Inflammatory macrophage treated with lipopolysaccharide for 4 hours (primary cell): ENCODE measurements around the gene HBA1.
"Not testable (repeated sequence)": the region's sequence is repeated elsewhere in the genome, so short reads cannot be mapped to it uniquely, and the experiment has no call there.

ENCODE experiments used
- DNase-seq: peaks from one replicate; pipeline ENCODE4 v3.0.0-alpha.2; 2020

The HBA1 gene

DNA sequence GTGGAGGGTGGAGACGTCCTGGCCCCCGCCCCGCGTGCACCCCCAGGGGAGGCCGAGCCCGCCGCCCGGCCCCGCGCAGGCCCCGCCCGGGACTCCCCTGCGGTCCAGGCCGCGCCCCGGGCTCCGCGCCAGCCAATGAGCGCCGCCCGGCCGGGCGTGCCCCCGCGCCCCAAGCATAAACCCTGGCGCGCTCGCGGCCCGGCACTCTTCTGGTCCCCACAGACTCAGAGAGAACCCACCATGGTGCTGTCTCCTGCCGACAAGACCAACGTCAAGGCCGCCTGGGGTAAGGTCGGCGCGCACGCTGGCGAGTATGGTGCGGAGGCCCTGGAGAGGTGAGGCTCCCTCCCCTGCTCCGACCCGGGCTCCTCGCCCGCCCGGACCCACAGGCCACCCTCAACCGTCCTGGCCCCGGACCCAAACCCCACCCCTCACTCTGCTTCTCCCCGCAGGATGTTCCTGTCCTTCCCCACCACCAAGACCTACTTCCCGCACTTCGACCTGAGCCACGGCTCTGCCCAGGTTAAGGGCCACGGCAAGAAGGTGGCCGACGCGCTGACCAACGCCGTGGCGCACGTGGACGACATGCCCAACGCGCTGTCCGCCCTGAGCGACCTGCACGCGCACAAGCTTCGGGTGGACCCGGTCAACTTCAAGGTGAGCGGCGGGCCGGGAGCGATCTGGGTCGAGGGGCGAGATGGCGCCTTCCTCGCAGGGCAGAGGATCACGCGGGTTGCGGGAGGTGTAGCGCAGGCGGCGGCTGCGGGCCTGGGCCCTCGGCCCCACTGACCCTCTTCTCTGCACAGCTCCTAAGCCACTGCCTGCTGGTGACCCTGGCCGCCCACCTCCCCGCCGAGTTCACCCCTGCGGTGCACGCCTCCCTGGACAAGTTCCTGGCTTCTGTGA is at the start of gene HBA1:
Gene HBA1, plus strand, starts transcription at position 204 of the 906 bp plus-strand sequence. Its CDS starts 37 bp downstream, at position 241.
- not testable (repeated sequence) for DNase-seq

DNA sequence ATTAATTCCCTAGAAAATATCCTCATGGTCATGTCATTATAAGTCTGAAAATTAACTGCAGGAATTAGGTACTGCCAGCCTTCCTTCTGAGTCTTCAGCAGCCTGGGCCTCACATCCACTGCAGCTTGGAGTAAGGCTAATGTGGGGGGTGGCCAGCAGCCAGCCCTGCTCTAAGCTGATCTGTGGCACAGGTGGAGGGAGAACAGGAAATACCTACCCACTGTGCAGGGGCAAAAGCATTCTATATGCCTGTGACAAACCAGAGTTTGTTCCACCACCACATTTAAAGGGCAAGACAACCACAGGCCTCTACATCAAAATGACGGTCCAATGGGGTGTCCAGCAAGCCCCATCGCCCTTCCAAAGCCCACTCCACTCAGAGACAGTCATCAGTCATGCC is 47.4 kb upstream of the HBA1 start:
- no peak for DNase-seq

DNA sequence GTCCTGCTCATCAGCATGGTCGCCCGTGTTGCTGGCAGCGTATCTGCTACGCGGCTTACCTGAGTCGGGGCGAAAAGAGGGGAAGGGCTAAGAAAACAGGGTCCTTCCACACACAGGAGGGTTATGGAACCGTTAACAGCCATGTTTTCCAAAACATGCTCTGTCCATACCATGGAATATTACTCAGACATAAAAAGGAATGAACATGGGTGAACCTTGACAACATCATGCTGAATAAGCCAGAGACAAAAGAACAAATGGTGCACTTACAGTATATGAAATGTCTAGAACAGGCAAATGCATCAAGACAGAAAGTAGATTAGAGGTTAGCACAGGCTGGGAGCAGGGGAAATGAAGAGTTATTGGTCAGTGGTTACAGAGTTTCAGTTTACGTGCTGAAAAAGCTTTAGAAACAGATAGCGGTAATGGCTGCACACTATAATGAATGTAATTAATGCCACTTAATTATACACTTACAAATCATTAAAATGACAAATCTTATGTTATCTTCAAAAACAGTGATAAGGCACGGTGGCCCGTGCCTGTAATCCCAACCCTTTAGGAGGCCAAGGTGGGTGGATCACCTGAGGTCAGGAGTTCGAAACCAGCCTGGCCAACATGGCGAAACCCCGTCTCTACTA is 45.8 kb upstream of the HBA1 start:
- no peak for DNase-seq

DNA sequence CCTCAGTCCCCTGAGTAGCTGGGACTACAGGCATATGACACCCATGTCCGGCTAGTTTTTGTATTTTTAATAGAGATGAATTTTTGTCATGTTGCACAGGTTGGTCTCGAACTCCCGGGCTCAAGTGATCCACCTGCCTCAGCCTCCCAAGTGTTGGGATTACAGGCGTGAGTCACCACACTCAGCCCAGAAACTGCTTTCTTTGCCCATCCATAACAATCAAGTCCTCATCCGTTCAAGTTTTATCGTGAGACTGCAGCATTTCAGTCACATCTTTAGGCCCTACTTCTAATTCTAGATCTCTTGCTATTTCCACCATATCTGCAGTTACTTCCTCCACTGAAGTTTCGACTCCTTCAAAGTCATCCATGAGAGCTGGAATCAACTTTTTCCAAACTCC is 44.4 kb upstream of the HBA1 start:
- no peak for DNase-seq

DNA sequence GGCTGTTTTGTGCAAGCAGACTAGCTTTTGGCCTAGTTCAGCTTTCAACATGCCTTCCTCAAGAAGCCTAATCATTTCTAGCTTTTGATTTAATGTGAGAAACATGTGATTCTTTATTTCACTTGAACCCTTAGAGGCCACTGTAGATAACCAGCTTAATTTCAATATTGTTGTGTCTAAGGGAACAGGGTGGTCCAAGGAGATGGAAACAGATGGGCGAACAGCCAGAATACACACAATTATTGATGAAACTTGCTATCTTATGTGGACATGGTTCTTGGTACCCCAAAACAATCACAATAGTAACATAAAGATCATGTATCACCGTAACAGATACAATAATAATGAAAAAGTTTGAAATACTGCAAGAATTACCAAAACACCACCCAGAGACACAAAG is 42.8 kb upstream of the HBA1 start:
- no peak for DNase-seq

DNA sequence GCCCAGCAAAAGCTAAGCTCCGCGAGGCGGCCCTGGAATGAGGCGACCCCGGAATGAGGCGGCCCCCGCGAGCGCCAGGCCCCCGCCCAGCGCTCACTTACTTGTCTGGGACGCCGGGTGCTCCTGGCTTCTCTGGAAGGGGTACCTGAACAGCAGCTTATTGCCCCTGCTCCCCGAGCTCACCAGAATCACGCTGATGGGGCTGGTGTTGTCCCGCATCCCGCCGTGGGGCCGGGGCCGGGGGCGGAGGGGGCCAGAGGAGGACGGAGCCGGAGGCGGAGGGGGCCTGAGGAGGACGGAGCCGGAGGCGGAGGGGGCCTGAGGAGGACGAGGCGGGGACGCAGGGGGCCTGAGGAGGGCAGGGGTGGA is 38.4 kb upstream of the HBA1 start:
- no peak for DNase-seq

DNA sequence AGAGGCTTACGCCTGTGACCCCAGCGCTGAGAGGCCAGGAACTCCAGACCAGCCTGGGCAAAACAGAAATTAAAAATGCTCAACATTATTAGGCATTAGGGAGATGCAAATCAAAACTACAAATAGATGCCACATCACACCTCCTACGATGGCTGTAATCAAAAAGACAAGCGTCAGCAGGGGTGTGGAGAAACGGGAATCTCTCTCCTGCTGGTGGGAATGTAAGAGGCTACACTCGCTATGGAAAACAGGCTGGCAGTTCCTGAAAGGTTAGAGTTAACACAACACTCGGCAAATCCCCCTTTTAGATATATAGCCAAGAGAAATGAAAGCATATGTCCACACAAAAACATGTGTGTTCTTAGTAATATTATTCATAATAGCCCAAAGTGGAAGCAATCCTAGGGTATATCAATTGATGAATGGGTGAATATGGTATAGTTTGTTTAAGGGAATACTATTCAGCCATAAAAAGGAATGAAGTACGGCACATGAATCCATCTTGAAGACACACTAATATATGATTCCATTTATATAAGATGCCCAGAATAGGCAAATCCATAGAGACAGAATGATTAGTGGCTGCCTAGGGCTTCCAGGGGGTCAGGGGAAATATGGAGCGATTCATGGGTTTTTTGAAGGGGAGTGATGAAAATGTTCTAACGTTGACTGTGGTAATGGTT is 36.2 kb upstream of the HBA1 start:
- no peak for DNase-seq

DNA sequence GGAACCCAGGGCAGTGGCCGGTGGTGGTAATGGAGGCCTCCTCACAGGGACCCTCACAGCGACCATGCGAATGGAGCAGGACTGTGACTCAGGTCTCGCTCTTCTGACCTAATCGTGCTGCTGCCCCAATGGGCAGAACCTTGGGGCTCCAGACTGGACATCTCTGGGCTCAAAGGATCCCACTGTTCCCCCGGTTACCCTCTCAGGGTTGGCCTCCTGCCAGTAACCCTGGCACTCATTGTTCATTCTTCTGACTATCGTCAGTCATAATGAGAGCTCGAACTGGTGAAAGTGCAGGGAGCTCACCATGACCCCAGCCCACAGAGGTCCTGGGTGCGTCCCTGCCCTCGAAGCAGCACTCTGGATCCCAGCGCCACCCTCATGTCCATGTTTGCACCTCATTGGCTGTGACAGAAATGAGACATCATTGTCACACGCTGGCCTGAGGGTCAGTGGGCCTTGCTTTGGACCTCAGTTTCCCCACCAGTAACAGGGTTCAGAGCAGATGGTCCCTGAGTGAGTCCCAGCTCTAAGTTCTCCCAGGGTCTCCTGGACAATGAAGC is 34.0 kb upstream of the HBA1 start:
- DNase-seq = no peak

DNA sequence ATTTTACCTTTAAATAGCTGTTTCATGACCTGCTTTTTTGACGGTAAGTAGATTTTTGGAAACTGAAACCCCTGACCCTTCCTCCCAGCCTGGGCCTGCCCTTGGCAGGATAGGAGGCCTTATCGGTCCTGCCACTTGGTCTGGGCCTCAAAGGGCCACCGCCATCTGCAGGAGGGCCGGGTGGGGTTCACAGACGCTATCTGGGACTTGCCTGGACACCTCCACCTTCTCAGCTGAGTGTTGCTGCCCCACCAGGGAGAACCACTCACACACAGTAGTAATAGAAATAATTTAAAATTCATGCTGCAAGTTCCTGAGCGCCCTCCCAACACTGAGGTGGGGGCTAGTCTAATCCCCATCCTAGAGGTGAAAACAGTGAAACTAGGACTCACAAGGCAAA is 33.4 kb upstream of the HBA1 start:
- DNase-seq = no peak

DNA sequence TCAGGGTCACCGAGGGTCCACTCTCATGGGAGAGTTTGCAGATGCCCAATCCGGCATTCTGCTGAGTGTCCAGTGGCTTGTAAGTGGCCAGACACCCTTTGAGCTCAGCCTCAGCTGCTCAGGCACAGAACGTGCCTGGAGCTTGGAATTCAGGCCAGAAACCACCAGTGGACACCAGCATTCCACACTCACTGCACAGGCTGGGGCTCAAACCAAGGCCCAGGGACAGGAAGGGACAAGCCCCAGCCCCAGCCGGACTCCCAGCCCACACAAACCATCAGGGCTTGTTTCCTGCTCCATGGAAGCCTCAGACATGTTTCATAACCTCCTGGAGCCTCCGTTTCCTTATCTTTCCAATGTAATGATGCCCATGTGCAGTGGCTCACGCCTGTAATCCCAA is 33.0 kb upstream of the HBA1 start:
- DNase-seq = no peak

DNA sequence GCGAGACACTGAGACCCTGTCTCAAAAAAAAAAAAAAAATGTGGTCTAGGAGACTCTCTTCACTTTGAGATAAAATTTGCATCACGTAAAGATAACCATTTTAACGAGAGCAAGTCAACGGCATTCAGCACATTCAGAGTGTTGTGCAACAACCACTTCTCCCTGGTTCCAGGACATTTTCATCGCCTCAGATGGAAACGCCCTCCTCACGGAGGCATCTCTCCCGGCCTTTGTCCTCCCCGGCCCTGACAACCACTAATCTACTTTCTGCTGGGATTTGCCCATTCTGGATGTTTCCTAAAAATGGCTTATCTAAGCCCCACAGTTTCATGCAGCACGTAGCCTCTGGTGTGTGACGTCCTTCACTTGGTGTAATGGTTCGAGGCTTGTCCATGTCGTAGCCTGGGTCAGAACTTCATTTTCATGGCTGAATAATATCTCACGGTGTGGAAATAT is 31.7 kb upstream of the HBA1 start:
- no peak for DNase-seq

DNA sequence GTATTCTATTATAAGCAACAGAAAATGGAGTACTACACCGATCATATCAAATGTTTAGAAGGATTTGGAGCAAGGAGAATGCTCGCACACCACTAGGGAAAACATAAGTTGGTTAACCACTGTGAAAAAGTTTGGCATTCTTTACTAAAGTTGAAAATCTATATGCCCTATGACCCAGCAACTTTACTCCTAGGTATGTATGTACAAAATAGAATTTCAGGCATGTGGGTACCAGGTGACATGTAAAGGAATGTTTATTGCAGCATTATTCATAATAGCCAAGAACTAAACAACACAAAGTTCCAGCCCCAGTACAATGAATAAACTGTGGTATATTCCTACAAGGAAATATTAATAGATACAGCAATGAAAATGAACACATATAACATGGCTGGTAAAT is 29.8 kb upstream of the HBA1 start:
- DNase-seq = no peak

DNA sequence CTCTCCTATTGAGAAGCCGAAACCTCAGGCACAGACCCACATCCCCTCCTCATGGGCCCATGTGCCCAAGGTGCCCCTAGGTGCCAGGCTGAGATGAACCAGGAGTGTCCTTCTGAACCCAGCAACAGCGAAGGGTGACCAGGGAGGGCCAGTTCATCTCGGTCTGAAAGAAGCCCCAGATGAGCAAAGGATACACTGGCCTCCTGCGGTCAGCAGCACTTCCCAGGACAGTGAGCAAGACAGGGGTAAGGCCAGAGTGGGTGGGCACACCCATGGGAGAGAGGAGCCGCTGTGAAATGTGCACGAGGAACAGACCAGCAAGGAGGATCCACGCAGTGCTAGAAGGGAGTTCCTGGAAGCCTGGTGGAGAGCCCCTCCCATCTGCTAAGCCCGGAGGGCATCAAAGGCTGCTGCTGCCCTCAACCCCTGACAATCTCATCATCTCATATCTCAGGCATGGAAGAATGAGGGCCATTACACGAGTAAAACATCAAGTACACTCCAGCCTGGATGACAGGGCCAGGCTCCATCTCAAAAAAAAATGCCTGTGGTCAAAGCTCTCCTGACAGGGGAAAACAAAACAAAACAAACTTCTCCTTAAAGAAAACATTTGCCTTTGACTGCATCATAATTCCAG is 27.3 kb upstream of the HBA1 start:
- DNase-seq = no peak

DNA sequence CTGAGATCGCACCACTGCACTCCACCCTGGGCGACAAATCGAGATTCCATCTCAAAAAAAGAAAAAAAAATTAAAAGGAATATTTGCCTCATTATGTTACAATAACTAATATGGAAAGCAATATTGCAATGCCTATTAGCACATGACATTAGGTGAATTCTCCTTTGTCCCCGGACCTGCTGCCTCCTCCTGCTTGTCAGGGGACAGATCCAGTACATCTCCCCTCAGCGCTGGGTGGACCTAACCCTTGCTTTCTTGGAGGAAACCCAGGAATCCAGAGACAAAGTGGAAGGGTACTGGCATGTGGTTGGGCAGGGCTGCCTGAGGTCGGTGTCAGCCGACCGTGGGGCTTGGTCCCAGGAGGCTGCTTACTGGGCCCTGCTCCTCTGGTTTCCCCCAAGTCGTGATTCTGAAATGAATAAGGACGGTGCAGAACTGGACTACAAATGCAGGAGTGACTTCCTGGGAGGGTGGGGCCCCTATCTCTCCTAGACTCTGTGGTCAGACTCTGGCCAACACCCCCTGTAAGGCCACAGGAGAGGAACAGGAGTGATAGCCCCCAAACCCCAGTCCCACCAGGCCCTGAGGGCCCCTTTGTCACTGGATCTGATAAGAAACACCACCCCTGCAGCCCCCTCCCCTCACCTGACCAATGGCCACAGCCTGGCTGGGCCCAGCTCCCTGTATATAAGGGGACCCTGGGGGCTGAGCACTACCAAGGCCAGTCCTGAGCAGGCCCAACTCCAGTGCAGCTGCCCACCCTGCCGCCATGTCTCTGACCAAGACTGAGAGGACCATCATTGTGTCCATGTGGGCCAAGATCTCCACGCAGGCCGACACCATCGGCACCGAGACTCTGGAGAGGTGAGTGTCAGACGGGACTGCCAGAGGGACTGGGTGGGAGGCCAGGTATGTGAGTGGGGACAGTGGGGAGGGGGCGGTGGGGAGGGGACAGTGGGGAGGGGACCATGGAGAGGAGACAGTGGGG is 24.0 kb upstream of the HBA1 start, which contains the start of gene HBZ:
Gene HBZ, plus strand, starts transcription at position 504 of the 988 bp plus-strand sequence. Its CDS starts 266 bp downstream, at position 770.
- no peak for DNase-seq

DNA sequence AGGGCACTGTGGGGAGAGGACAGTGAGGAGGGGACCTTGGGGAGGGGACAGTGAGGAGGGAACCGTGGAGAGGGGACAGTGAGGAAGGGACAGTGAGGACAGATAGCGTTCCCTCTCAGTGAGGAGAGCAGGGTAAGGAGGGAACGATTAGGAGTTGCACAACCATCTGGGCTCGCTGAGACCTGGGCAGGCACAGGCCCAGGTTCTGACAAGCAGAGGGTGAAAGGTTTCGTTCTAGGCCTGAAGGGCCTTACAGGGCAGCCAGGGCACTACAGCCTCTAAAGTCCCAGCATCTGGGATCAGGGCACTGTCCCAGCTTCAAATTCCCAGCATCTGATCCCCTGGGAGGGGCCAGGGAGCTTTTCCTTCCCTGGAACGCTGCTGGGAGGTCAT is 23.4 kb upstream of the HBA1 start:
- DNase-seq = not testable (repeated sequence)

DNA sequence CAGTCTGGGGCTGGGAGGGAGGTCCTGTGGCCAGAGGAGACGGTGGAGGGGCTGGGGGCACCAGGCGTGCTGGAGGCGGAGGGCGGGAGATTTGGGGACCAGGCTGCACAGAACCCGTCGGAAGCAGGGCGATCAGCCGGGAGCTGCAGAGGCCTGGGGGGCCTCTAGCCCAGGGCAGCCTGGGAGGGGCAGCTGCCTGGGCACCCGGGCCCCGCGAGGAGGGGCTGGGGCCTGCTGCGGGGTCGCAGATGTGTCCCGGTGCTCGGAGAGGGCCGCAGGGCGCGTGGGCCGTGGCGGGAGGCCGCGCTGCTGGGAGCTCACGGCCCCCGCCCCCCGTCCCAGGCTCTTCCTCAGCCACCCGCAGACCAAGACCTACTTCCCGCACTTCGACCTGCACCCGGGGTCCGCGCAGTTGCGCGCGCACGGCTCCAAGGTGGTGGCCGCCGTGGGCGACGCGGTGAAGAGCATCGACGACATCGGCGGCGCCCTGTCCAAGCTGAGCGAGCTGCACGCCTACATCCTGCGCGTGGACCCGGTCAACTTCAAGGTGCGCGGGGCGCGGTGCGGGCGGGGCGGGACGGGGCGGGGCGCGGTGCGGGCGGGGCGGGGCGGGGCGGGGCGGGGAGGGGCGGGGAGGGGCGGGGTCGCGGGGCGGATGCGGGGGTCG is 22.8 kb upstream of the HBA1 start:
- DNase-seq = not testable (repeated sequence)

DNA sequence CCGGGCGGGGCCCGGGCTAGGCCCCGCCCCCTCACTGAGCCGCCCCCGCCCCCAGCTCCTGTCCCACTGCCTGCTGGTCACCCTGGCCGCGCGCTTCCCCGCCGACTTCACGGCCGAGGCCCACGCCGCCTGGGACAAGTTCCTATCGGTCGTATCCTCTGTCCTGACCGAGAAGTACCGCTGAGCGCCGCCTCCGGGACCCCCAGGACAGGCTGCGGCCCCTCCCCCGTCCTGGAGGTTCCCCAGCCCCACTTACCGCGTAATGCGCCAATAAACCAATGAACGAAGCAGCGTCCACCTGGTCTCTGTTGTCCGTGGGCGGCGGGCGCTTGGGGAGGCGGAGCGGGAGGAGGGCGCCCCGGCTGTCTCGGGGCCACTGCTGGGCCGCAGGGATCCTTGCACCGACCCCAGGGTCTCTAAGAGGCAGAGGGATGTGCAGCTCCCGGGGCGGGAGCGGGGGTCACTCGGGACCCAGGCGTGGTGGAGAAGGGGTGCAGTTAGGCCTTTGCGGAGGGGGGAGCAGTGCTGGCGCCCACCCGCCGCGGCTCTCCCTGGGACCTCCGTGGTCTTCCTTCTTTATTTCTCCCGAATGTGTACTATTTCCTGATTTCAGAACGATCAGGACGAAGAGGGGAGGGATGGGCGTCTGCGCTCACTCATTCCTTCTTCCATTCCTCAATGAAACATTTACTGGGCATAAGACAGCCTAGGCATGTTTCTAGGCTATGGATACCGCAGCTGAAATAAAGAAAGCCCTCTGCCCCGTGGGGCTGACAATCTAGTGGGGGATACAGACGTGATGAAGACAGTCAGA is 22.1 kb upstream of the HBA1 start:
- no peak for DNase-seq

DNA sequence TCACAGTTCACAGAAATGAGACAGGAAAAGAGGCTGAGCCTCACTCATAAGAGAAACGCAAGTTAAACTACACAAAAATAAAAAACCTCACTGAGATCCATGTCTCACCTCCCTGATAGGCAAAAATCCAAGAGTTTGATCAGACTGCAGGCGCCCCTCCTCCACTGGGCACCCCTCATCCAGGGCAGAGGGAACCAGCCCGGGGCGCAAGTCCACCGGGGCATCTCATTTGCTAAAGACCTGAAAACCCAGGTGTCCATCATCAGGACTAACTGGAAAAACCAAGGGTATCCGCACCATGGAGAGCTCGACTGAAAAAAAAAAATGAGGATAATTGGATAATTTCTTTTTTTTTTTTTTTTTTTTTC is 21.5 kb upstream of the HBA1 start:
- no peak for DNase-seq

DNA sequence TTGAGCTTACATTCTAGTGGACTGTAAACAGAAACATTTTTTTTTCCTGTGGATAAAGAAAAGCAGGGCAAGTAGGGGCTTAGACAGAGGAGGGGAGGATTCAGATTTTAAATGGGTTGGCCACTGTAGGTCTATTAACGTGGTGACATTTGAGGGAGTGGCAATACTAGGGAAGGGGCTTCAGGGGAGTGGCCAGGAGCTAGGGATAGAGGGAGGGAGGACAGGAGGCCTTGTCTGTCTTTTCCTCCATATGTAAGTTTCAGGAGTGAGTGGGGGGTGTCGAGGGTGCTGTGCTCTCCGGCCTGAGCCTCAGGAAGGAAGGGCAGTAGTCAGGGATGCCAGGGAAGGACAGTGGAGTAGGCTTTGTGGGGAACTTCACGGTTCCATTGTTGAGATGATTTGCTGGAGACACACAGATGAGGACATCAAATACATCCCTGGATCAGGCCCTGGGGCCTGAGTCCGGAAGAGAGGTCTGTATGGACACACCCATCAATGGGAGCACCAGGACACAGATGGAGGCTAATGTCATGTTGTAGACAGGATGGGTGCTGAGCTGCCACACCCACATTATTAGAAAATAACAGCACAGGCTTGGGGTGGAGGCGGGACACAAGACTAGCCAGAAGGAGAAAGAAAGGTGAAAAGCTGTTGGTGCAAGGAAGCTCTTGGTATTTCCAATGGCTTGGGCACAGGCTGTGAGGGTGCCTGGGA is 17.2 kb upstream of the HBA1 start:
- no peak for DNase-seq
